ENCODE data around the gene BST2.

Gene BST2

GRCh38 chr19:17419154-17419620 is 13.8 kb upstream of the BST2 start:
- TF ChIP-seq CTCF (IDR thresholded peaks at IDR 0.05; ENCODE audit: low read depth, low read length) = no peak
- peak overlapping the region; percentile 76 for H3K4me3 ChIP-seq (ENCODE audit: low read depth, low read length)

- no peak for TF ChIP-seq CTCF (IDR thresholded peaks at IDR 0.05; ENCODE audit: low read depth, low read length)
- H3K4me3 ChIP-seq (ENCODE audit: low read depth, low read length) = peak overlapping the region; percentile 76; the same call in 1 of the 2 replicates
These were observed 13.3 kb upstream of the BST2 start for GRCh38 chr19:17418710-17419109.

DNA sequence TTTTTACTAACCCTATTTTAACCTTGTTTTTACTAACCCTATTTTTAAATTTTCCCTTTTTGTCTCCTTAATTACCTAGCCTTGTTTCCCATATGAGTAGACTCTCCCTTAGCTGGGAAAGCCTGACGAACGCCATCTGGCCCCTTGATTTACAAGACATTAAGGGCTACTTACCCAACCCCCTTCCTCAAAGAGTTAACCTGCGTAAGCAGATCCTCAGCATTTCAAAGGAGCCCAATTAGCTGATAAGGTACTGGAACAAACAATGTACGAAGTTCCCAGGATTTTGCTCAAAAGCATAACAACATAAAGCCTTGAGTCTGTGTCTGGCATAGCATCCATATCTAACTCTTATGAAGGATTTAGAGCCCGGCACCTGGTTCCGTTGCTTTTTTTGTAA is 9.7 kb upstream of the BST2 start:
- TF ChIP-seq CTCF (IDR thresholded peaks at IDR 0.05; ENCODE audit: low read depth, low read length) = no peak
- H3K4me3 ChIP-seq (ENCODE audit: low read depth, low read length) = no peak overlapping the region

DNA sequence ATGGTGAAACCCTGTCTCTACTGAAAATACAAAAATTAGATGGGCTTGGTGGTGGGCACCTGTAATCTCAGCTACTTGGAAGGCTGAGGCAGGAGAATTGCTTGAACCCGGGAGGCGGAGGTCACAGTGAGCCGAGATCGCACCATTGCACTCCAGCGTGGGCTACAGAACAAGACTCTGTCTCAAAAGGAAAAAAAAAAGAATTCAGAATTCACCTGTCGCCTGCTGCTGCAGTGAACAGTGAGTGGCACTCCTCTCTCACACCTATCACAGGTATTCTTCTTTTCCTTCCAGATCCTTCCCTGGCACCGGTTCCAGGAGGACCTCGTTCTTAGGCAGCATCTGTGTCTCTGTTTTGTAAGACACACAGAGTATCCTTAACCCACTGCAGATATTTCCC is 8.7 kb upstream of the BST2 start:
- no peak for TF ChIP-seq CTCF (IDR thresholded peaks at IDR 0.05; ENCODE audit: low read depth, low read length)
- no peak overlapping the region for H3K4me3 ChIP-seq (ENCODE audit: low read depth, low read length)

DNA sequence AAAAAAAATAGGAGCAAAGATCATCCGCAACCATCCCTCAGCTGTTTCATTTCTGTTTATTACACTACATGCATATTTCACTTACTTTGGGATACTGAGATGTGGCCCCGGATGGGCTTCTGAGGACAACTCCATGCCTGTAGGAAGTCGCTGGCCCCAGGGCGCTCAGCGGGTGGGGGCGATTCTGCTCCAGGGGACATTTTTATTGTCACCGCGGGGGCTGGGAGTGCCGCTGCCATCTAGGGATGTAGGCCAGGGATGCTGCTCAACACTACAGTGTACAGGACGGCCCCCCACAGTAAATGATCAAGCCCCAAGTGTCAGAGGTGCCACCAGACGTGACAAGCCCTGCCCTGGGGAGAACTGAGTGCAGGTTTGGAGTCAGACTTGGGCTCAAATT is 6.4 kb upstream of the BST2 start:
- TF ChIP-seq CTCF (IDR thresholded peaks at IDR 0.05; ENCODE audit: low read depth, low read length) = no peak
- H3K4me3 ChIP-seq (ENCODE audit: low read depth, low read length) = no peak overlapping the region

GRCh38 chr19:17409990-17410389 is 4.6 kb upstream of the BST2 start:
- H3K4me3 ChIP-seq (ENCODE audit: low read depth, low read length) = no peak overlapping the region
- TF ChIP-seq CTCF (IDR thresholded peaks at IDR 0.05; ENCODE audit: low read depth, low read length) = no peak

DNA sequence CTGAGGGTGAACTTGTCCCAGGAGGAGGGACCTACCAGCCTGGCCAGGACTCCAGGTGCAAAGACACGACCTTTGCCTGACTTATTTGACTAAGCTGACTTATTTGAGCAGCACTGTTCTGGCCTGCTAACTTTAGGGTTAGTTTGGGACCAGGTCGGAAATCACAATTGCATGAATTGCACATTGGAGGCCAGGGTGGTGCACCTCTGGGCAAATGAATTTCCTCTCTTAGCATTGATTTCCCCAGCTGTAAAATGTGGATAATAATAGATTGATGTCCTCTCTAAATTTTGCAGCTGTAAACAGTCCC is 1.4 kb upstream of the BST2 start:
- H3K4me3 ChIP-seq (ENCODE audit: low read depth, low read length) = no peak overlapping the region
- no peak for TF ChIP-seq CTCF (IDR thresholded peaks at IDR 0.05; ENCODE audit: low read depth, low read length)
